ENCODE results near the gene ATG16L2.

The ATG16L2 gene

DNA sequence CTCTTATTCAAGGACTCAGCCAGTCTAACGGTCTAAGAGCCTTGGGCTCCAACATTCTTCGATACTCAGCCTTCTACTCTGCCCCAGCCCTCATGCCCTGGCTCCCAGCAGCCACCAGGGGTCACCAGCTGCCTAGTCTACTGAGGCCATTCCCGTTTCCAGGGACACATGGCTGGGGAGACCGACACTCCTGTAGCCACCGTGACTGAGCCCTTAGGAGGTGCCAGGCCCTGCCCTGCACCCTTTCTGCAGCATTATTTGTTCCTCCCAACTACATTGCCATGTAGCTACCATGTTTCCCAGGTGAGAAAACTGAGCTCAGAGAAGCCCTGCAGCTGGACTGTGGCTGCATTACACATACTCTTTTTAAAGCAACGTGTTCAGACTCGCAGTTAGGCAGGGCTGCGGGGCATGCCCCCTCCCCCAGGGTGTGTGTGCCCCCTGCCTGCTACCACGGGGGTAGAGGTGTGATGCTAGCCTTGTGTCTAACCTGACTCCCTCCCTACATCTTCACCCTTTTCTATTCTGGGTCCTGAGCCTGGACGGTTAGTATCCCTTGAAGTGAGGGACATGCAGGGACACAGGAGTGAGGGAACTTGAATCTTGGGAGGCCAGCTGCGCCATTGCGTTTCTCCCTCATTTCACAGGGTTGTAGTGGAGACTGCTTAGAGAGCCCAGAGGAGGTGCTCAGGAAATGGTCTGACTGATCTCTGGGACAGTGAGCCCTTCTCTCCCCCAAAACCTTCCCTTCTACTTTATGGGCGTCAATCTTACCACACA, 17.5 kb downstream of the ATG16L2 start:
- FAIRE-seq (no peak), DNase-seq (ENCODE audit: insufficient read length, low spot score) (peak; percentile 70)
- TF ChIP-seq POLR2A (IDR thresholded peaks at IDR 0.05; ENCODE audit: low read depth, low read length), result no peak

DNA sequence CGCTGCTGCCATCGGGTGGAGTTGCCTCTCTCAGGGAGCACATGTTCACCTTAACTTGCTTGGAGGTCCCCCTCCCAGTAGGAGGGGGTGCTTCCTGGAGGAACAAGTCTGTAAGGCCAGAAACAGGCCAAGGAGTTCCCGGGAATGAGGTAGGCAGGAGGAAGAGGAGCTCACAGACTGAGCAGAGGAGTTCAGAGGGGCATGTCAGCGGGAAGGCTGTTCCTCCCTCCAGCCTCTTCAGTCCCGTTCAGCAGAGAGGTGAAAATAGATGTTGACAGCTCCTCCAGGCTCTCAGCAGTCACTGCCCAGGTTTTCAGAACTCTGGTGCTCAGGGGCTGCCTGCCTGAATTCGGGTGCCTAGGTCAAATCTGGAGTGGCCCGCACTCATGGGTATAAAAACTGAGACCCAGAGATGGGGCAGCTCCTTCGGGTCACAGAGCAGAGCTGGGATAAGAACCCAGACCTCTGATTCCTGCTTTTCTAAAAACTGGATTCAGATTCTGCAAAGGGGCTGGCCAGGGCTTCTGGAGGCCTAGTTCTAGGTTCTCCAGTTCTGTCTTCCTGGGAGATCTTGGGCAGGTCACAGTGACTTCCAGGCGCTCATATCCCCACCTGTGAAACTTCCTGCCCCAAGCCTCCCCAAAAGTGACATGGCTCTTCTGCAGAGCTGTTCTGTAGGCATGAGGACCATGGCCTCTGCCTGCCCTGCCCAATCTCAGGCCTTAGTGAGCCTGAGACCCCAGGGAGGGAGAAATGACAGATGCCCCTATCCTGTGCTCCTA, 18.3 kb downstream of the ATG16L2 start:
- DNase-seq (ENCODE audit: insufficient read length, low spot score) (no peak), FAIRE-seq (no peak)
- TF ChIP-seq POLR2A (IDR thresholded peaks at IDR 0.05; ENCODE audit: low read depth, low read length), result no peak

DNA sequence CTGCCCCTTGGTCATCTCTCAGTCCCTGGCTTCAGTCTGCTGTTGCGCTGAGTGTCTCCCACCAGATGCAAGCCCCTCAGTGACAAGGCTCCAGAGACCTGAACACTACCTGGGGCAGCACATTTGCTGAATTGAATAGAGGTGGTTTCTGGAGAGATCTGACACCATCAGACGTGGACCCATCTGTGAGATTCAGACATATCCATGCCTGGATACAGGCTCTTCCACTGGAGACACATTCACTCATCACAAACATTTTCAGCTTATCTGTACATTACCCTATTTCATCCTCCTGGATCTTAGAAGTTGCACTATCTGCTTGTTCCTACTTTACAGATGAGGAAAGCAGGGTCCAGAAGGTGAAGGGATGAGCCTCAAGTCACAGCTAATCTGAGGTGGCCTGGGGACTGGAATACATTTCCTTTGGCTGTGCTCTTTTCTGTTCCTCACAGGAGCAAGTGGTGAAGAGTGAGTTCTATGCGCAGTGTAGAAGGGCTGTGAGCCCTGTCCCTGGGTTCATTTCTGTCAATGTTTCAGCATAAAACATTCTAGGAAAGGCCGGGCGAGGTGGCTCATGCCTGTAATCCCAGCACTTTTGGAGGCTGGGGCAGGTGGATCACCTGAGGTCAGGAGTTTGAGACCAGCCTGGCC, 19.0 kb downstream of the ATG16L2 start:
- DNase-seq (ENCODE audit: insufficient read length, low spot score) (no peak), FAIRE-seq (no peak)
- no peak for TF ChIP-seq POLR2A (IDR thresholded peaks at IDR 0.05; ENCODE audit: low read depth, low read length)

- TF ChIP-seq POLR2A (IDR thresholded peaks at IDR 0.05; ENCODE audit: low read depth, low read length), result no peak
- no peak for DNase-seq (ENCODE audit: insufficient read length, low spot score)
- FAIRE-seq, result no peak
These were observed 19.7 kb downstream of the ATG16L2 start for GRCh38 chr11:72833811-72834493.

GRCh38 chr11:72834905-72835304, 20.7 kb downstream of the ATG16L2 start:
- no peak for FAIRE-seq
- no peak for DNase-seq (ENCODE audit: insufficient read length, low spot score)
- no peak for TF ChIP-seq POLR2A (IDR thresholded peaks at IDR 0.05; ENCODE audit: low read depth, low read length)

GRCh38 chr11:72836111-72836510, 21.9 kb downstream of the ATG16L2 start:
- no peak for TF ChIP-seq POLR2A (IDR thresholded peaks at IDR 0.05; ENCODE audit: low read depth, low read length)
- no peak for FAIRE-seq
- no peak for DNase-seq (ENCODE audit: insufficient read length, low spot score)

DNA sequence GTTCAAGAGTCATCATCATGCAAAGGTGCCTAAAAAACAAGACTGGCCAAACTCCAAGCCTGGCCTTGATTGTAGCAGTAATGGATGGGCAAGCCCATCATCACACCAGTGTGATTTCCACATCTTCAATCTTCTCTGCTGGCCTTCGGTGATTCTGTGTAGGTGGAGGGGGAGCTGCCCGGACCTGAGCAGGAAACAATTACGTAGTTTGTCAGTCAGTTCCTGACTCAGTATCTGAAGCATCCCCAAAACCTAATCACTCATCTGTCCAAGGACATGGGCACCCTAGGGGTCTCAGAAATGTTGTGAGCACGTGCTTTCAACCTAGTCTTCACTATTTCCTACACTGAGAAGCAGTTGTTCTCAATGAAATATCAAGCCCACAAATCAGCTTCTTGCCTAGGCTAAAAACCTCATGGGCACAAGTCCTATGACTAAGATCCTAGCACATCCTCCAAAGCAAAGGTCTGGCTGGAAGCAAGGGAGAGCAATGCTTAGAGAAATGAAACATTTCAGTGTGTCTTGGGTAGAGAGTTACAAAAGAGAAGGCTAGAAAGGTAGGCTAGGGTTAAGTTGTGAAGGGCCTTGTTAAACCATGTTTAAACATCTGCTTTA, 24.6 kb downstream of the ATG16L2 start:
- DNase-seq (ENCODE audit: insufficient read length, low spot score), result no peak
- no peak for FAIRE-seq
- TF ChIP-seq POLR2A (IDR thresholded peaks at IDR 0.05; ENCODE audit: low read depth, low read length), result no peak

- FAIRE-seq, result no peak
- no peak for TF ChIP-seq POLR2A (IDR thresholded peaks at IDR 0.05; ENCODE audit: low read depth, low read length)
These were observed 26.6 kb downstream of the ATG16L2 start for GRCh38 chr11:72840780-72841179.

DNA sequence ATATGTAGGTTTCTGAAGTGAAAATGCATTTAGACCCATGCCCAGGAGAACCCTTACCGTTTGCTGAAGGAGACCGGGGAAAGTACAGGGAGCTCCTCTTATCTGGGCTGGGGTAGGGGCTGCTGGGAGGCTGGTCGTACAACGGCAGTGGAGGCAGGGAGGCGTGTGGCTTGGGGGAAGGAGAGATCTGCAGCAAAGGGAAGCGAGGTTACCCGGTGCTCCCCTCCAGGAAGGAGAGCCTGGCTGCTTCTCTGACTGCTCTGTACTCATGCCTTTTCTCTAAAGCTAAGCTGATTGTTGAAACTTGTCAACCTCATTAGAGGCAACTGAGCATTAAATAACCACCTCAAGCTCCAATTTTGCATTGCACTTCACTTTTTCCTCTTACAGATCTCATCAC, 27.2 kb downstream of the ATG16L2 start:
- no peak for TF ChIP-seq POLR2A (IDR thresholded peaks at IDR 0.05; ENCODE audit: low read depth, low read length)
- DNase-seq (ENCODE audit: insufficient read length, low spot score) (no peak), FAIRE-seq (no peak)

More at GRCh38 chr11:72840780-72841179, 26.6 kb downstream of the ATG16L2 start:
- no peak for DNase-seq (ENCODE audit: insufficient read length, low spot score)

DNA sequence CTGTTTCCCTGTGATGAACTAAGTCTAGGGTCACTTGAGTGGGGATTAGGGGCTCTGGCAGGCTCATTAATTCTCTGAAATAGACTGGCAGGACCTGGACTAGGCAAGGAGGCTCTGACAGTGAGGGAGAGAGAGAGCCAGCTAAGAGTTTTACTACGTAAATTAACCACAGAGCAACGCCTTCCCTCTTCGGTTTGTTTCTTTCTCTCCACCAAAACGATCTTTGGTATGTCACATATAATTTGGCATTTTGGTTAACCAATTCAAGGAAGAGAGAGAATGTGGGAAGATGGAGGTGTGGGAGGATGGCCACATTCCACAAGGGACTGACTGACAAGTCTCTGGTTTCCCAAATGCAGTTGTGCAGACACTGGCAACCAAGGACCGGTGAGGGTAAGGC, 27.9 kb downstream of the ATG16L2 start:
- DNase-seq (ENCODE audit: insufficient read length, low spot score) (no peak), FAIRE-seq (no peak)
- TF ChIP-seq POLR2A (IDR thresholded peaks at IDR 0.05; ENCODE audit: low read depth, low read length), result no peak

DNA sequence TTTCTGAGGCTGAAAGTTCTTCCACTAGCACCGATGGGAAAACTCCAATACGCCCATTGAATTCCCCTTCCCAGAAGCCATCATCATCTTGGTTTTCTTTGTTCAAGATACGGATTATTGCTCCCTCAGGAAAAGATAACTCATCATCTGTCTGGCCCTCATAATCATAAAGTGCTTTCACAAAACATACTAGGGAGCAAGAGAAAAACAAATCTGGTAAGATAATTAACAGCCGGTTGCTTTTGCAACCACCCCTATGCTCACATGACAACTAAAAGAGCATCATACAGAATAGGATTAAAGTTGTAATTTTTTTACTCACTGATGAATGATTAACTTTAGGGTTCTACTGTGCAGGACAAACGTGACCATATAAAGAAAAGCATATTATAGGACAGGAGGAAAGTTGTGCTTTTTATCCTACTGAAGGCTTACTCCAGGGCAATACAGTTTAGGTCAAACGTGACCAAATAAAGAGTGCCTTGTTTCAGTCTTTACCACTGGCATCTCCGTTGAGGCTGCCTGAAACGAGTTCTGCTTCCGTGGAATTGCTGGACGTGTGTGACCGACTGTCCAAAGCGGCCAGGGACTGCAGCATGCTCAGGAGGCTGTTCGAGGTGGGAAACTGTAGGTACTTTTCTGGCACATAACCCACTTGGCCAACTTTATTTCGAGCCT, 28.6 kb downstream of the ATG16L2 start:
- no peak for TF ChIP-seq POLR2A (IDR thresholded peaks at IDR 0.05; ENCODE audit: low read depth, low read length)
- DNase-seq (ENCODE audit: insufficient read length, low spot score) (no peak), FAIRE-seq (no peak)

- TF ChIP-seq POLR2A (IDR thresholded peaks at IDR 0.05; ENCODE audit: low read depth, low read length), result no peak
- no peak for DNase-seq (ENCODE audit: insufficient read length, low spot score)
- no peak for FAIRE-seq
These were observed 30.1 kb downstream of the ATG16L2 start for GRCh38 chr11:72844356-72844755.

All from H54 (cell line).